ENCODE results near the gene DKKL1.

DKKL1 gene

DNA sequence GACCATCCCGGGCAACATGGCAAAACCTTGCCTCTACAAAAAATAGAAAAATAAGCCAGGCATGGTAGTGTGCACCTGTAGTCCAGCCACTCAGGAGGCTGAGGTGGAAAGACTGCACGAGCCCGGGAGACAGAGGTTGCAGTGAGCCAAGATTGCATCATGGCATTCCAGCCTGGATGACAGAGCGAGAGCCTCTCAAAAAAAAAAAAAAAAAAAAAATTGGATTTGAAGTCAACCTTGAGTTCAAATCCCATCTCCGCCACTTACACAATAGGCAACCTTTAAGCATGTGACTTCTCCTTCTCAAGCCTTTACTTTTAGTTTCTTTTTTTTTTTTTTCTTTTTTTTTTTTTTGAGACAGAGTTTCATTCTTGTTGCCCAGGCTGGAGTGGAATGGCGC is 36.4 kb downstream of the DKKL1 start:
- DNase-seq = no peak

DNA sequence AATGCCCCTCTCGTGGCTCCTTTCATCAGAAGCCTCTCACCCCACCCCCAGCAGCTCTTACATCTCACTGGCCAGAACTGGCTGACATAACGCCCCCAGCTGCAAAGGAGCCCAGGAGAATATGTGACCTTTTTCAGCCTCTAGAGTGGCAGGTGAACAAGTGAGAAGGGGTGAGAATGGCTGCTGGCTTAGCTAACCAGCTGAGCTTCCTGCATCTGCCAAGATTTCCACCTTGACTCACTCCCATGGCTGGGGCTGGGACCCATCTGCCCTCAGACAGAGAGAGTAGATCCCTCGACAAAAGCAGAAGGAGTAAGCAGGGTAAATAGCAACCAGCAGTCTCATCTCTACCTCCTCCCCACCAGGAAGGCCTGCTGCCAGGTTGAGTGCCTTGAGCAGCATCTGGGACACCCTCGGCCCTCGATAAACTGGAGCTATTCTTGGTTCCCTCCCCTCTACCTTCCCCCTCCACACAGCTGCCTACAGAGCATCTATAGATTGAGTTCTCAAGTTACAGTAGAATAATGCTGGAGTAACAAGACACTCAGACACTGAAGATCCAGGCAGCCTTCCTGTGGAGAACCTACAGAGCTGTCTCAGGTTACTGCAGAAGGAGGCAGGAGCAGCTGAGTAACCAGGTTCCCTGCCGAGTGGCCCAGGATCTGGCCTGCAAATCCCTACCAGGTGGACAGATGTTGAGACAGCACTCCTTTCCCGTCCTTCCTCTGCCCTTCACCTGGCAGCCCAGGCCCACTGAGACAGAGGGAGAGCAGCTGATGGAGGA is 39.9 kb downstream of the DKKL1 start:
- DNase-seq = no peak

DNA sequence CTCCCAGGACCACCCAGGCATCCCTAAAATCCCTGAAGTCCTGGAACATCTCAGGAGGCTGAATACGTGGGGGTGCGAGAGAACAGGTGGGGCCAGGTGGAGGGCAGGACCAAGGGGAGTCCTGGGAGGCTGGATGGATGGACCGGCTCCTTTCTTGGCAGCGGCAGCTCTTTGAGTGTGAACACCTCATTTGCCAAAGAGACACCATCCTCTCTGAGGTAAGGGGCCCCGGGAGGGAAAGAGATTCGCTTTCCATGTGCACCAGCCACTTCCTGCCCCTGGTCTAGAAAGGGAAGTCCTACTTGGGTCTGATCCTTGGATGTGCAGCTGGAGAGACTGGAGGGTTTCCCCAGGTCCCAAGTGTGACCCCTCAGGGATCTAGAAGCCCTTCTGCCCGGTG is 43.4 kb downstream of the DKKL1 start:
- no peak for DNase-seq

DNA sequence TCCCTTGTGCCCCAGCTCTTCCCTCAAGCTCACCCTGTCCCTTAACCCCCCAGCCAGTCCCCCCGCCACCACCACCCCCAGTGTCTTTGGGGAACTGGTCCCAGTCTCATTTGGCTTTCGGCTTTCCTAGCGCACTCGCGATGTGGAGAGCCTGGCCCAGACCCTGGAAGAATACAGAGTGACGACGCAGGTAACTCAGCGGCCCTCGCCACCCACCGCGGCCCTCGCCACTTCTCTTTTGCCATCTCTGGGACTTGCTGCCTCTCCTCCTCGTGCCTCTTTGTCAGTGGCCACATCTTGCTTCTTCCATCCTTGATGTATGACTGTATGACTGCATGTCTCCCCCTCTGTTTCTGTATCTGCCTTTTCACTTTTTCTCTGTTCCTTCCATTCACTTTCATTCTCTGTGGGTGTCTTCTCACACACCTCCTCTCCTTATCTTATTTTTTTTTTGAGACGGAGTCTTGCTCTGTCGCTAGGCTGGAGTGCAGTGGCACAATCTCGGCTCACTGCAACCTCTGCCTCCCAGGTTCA is 43.9 kb downstream of the DKKL1 start:
- no peak for DNase-seq

DNA sequence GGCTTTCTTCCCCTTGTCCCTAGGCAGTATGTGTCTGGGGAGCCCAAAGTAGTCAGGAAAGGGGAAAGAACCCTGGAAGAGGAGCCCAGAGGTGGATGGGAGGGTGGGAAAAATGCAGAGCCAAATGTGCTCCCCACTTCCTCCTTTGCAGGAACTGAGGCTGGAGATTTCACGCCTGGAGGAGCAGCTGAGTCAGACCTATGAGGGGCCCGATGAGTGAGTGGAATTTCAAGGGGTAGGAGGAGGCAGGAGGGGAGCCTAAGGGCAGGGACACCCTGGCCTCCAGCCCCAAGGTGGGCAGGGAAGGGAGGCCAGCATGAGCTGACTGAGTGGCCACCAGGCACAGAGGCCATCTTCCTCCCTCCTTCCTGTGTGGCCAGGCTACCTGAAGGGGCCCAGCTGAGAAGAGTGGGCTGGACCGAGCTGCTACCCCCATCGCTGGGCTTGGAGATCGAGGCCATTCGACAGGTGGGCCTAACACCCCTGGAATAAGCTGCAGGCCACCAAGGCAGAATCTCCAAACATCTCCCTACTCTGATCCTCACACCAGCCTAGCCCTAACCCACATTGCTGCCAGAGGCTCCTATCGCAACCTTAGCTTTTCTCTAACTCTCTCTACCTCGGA is 45.3 kb downstream of the DKKL1 start:
- DNase-seq = no peak

DNA sequence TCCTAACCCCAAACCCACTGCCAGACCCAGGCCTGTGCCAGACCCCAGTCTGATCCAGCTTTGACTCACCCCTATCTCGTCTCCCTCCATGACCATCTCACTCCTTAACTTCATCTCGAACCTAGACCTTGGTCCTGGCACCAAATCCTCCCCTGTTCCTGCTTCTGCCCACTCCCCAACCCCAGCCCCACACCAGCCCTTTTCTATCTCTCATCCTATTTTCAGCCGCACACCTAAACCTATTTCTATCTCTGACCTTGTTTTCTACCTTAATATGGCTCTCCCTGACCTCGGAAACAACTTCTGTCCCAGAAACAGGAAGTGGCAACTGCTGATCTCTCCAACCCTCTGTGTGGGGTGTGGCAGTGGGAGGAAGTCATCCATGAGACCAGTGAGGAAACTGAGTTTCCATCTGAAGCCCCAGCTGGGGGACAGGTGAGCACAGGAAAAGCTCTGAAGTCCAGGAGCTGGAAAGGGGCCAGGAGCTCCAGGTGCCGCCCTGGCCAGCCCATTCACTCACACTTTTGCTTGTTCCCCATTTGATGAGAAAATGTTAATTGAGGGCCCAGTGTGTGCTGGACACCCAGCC is 45.9 kb downstream of the DKKL1 start:
- DNase-seq = no peak

DNA sequence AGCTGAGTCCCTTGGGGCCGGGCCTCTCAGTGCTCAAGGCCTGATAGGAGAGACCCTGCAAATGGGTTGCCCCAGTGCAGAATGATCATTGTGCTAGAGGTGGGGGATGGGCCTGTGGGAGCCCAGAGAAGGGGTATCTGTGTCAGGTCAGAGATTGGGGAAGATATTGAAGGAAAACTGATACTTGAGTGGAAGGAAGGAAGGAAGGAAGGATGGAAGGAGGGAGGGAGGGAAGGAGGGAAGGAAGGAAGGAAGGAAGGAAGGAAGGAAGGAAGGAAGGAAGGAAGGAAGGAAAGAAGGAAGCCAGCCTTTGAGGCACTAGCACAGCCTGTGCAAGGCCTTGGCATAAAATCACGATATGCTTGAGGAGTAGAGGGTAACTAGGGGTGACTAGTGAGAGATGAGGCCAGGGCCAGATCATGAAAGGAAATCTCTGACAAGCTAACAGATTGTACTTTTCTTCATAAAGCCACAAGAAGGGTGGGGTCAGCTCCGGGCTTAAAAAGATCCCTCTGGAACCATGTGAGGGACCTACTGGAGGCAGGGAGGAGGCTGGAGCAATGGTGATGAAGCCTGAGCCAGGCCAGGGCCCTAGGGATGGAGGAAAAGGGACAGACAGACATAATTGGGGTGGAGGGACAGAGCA is 48.1 kb downstream of the DKKL1 start:
- no peak for DNase-seq

DNA sequence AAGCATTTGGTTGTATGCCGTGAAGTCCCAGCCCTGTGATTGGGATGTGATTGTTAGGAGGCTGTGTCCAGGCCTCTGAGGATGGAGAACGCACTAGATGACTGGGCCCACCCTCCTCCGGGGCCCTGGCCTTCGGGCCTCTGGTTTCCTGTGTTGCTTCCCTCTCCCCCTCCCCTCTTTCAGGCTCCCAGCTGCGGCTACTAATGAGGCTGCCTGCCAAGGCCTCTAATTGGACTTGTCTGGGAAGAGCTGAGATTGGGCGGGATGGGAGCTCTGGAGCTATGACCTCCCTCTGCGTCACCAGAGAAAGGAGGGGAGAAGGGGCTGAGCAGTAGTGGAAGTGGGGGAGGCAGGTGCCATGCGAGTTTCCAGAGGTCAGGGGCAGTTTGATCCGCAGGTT is 49.7 kb downstream of the DKKL1 start:
- no peak for DNase-seq

DNA sequence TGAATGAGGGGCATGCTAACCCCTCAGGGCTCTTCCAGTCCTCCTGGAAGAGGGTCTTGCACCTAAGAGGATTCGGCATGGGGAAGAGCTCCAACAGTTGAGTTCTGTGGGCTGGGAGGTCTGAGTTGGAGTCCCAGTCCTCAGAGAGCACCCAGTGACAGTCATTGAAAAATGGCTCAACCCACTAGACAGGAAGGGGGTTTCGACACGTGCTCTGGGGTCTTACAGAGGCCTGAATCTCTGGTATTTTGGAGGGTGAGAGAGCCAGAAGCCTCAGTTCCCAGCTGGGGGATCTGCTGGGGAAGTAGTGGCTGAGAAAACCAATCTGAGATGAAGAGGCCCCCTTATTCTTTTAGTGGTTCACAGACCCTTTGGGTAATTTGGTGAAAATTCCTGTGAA is 50.6 kb downstream of the DKKL1 start:
- no peak for DNase-seq

DNA sequence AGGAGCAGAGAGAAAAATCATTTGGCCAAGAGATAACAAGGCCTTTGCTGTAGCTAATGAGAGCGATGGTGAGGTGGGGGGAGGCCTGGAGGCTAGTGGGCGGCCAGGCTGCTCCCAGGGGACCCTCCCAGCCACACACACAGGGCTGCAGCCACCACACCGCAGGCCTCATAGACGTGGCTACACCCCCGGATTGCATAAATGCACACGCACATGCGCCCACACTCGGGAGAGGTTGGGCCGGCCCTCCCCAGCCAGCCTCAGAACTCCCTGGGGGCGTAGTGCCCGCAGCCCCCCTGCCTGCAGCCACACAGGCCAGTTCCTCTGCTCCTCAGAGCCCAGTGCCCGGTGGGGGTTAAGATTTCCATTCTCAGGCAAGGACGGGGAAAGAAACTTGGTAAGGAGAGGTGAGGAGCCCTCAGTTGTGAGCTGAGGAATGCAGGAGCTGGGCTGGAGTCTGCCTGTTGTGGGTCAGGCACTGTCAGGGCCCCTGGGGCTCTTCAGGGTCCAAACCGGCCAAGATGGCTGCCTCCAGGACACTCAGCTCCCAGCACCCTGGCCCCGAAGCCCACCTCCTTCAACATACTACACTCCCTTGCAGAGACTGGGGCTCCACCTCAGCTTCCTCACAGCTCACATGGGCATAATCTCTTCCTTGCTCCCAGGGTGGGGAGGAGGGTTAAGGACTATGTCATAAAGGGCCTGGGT is 51.6 kb downstream of the DKKL1 start:
- no peak for DNase-seq

DNA sequence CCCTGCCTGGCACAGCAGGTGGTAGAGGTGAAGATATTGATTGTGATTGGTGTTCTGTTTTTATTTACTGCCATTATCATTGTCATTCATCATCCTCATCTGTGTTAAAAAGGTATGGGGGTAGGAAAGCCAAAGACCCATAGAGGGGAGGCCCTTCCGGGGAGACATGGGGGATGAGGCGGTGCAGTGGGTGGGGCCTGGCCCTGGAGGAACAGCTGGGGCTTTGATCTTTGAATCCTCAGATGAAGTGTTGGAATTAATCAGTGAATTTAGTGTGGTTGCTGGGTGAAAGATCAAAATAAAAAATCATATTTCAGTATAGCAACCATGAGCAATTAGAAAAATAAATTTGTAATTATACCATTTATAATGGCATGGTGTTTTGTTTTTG is 52.1 kb downstream of the DKKL1 start:
- DNase-seq = no peak

DNA sequence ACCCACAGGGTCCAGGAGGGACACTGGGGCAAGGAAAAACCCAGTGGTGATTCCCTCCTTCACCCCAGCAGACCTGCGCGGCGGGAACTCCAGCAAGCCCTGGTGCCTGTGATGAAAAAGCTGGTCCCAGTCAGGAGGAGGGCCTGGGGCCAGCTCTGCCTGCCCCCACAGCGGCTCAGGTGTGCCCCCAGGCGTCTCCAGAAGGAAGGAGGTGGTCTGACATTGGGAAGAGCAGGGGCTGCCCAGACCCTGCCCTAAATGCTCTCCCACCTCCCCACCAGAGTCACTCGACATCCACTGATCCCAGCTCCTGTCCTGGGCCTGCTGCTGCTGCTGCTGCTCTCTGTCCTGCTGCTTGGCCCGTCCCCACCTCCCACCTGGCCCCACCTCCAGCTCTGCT is 53.4 kb downstream of the DKKL1 start:
- no peak for DNase-seq

DNA sequence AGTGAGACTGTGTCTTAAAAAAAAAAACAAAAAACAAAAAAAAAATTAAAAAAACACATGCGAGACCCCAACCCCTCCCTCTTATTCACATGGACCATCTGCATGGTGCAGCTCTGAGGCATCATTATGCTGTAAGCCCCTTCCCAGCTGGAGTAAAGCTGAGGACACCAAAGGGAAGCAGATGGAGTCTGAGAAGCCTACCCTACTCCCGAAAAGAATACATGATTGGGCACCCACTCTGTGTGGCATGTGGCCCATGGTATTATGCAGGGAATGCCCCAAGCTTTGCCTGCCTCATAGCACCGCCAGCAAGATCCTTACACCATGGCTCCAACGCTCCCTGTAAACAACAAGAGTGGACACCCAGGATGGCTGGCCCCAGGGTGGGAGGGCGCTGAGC is 54.8 kb downstream of the DKKL1 start:
- DNase-seq = no peak

DNA sequence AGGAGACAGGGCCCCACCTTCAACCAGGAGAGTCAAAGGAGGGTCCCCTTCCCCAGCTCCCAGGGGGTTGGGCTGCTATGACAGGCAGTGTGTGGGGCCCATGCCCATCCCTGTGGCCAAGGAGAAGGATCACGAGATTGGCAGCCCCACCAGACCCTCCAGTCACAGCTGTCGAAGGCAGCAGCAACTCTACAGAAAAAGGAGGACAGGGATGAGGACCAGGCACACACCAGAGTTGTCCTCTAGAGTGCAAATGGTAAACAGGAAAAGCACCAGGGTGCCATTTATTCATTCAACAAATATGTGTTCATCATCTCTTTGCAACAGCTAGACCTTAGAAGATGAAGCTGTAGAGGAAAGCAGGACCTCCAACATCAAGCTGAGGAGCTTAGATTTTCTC is 55.5 kb downstream of the DKKL1 start:
- no peak for DNase-seq

DNA sequence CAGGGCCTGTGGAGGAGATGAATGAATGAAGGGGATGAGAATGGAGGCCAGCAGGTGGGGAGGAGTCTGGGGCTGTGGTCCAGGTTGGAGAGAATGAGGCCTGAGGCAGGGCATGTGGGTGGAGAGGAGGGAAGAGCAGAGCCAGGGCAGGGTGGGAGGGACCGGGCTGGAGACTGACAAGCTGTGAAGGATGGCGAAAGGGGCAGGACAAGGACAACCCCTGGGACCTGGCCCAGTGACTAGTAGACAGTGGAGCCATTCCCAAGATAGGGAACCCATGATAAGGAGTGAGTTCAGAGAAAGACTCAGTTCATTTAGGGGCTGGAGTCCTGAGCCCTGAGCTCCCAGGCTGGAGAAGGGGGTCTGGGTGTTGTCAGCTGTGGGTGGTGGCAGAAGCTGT is 56.5 kb downstream of the DKKL1 start:
- no peak for DNase-seq

DNA sequence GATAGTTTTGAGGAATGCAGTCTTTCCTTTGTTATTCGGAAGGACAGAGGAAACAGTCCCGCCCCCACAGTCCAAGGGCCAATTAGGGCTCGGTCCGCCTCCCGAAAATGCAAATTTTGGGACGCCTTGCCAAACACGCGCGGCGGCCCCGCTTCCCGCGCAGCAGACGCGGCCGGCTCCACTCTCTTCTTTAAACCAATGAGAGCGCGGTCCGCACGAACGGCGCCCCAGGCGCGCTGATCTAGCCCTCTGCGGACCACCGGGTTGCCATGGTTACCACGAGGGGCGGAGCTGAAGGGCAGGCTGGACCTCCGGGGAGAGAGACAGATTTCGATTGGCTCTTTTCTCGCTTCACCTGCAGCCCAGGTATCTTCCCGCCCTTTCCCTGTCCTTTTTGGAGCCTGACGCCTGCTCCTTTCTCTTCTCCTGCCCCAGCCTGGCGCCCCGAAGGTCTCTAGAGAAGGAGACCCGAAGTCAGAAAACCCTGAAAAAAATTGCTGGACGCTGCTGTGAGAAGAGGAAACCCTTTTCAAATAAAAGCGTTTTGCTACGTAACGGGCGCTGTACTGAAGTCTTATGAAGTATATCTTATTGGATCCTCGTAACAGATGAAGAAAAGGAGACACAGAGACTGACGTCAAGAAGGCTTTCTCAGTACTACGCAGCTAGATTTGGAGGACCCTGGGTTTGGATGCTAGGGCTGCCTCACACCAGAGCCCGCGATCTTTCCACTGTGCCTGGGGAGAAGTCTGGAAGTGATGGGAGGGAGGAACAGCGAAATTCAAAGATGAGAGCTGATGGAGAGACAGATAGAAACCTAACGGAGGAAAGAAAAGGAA is 57.6 kb downstream of the DKKL1 start:
- no peak for DNase-seq

DNA sequence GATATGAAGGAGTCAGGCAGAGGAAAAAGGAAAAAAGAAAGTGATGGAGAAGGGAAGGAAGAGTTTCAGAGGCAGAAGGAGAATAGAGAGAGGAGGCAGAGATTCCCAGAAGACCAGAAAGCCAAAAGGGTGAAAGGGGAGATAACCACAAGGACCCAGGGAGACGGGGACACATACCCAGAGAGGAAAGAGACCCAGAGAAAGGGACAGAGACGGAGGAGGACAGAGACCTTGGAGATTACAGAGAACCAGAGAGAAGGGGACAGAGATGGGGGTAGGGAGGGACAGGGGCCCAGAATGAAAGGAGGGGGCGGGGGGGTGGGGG is 58.2 kb downstream of the DKKL1 start:
- no peak for DNase-seq

DNA sequence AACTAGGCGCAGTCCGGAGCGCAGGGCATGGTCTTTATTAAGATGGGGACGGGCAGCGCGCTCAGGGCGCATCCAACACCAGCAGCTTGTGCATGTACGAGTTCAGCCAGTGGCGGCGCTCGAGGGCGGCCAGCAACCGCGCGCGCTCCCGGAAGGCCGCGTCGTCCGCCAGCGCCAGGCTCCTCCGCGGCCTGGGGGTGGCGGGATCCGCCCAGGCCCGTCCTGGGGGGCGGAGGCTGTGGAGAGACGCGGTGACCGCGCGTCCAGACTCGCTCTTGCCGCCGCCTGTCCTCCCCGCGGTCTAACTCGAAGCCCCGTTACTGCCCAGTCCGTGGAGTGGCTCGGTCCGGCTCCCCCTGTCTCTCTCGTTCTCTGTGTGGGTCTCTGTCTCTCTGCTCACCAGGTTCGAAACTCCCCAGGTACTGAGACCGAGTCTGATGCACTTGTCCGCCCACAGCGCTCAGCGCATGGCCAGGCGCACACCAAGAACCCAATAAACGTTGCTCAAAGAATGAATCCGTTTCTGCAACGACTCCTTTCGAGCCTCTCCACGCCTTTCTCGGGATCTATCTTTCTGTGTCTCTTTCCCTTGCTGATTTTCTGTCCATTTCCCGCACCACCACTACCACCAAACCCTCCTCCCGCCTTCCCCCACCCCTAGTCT is 58.9 kb downstream of the DKKL1 start:
- no peak for DNase-seq

DNA sequence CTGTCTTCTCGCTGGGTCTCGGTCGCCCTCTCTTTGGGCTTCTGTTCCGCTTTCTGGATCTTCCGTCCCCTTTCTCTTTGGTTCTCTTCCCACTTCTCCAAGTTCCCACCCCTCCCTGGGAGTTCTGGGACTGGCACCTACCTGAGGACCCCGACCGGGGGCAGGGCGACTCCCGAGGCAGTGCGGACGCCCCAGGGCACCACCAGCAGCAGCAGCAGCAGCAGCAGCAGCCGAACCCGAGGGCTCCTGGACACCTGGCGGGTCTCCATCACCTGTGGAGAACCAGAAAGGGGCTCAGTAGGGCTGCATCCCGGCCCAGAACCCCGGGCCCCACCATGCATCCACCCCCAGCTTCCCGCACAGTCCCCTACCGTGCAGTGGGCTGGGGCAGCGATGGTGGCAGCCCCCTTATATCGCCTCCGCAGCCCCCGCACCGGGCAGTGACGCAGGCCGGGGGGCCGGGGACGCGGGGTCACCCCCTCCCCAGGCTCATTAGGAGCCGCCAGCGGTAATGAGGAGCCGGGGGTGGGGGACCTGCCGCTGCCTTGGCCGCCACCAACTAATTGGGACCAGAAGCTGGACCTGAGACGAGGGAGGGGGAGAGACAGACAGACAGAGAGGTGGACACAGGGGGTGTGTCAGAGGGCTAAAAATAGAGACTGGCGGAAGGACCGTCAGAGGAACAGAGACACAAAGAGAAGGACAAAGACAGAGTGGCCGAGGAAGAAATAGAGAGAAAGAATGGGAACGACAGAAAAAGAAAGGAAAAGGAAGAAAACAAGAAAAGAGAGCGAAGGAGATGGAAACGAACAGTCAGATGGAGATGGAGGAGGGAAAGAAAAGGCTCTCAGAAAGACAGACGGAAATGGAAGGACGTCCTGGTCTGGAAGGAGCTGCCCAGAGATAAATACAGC is 59.7 kb downstream of the DKKL1 start, which contains the start of gene PTH2:
PTH2 (minus strand) TSS at position 371 of the 914 bp plus-strand sequence; CDS start at position 269, 102 bp downstream.
- no peak for DNase-seq

DNA sequence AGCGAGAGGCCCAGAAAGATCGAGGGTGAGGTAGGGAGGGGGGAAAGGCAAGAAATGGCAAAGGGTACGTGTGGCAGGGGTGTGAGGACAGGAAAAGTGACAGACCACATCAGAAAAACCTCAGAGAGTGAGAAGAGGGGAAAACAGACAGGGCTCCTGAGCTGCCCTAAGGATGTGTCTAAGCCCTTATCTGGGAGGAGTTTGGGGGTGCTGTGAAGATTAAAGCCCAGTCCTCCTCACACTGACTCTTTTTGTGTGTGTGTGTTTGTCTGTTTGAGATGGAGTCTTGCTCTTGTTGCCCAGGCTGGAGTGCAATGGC is 60.3 kb downstream of the DKKL1 start:
- DNase-seq = no peak

All from T1000 (cell line).